HepG2 (cell line): Measurements from ENCODE around the gene MEX3B. TPM values are rescaled to one million over a fixed set of nuclear protein-coding genes. Genes with fewer than 3 reads are reported as not detected.

Source experiments
- ATAC-seq: fragments of 200-7000 bp; cut with Tn5 transposase; 3 replicates; pipeline ENCODE4 v1.9.1; 2020; ENCODE audit warnings: mild to moderate bottlenecking, moderate library complexity
- BruUV-seq: library from RNA; stranded (reverse); fragments of 400-500 nt; replicated peaks from 2 replicates; lab custom pipeline; 2021; lab: Mats Ljungman, UMichigan
- CTCF ChIA-PET: fragments of 300-600 bp; formaldehyde crosslinking; extraction: SDS; loops from one replicate; lab custom pipeline; 2021; ENCODE audit warnings: low total read pairs, inconsistent platforms, low intra/inter-chr PET ratio; lab: Yijun Ruan, JAX
- POLR2A ChIA-PET: fragments of 350-600 bp; sonication (Branson Sonifier 250); formaldehyde crosslinking; loops from one replicate; lab custom pipeline; 2020; ENCODE audit warnings: antibody characterized with exemption, inconsistent platforms; lab: Yijun Ruan, JAX
- DNase-seq: peaks from one replicate; pipeline ENCODE4 v3.0.0-alpha.2; 2015; ENCODE audit warnings: low spot score
- FAIRE-seq: peaks from 3 replicates; lab custom pipeline; 2011; peaks lifted over from hg19 to GRCh38; lab: Jason Lieb, UNC
- H2AFZ ChIP-seq: one replicate; pipeline ENCODE4 v1.6.1; 2011; ENCODE audit warnings: low read length, inconsistent platforms
- H3K27ac ChIP-seq: fragments of 300-600 bp; 3 replicates; pipeline ENCODE4 v1.8.0; 2011; ENCODE audit warnings: mixed run types, mild to moderate bottlenecking, mixed read lengths, low read length, inconsistent platforms; ENCODE audit not compliant: insufficient read depth; ENCODE audit errors: extremely low read length
- H3K27me3 ChIP-seq, 2 experiments: fragments of 200-600 bp in 1 of 2; 2 replicates in 1 of 2; 3 replicates in 1 of 2; pipeline versions ENCODE4 v1.6.0 to v1.8.0; 2011; ENCODE audit warnings: low read length in 2 of 2, mild to moderate bottlenecking in 2 of 2, moderate library complexity in 2 of 2, inconsistent platforms in 1 of 2; ENCODE audit not compliant: insufficient read depth in 2 of 2, control insufficient read depth in 1 of 2
- H3K36me3 ChIP-seq, 2 experiments: fragments of 200-600 bp in 1 of 2; replicated peaks in 1 of 2; 2 replicates in 1 of 2; 3 replicates in 1 of 2; pipeline versions ENCODE4 v1.5.1 to v1.8.0; 2011; ENCODE audit warnings: low read length in 2 of 2, inconsistent platforms in 1 of 2; ENCODE audit not compliant: insufficient read depth in 2 of 2, control insufficient read depth in 1 of 2
- H3K4me1 ChIP-seq: 2 replicates; pipeline ENCODE4 v1.5.1; 2012; ENCODE audit warnings: low read length, inconsistent platforms; ENCODE audit not compliant: insufficient read depth
- H3K4me2 ChIP-seq: 2 replicates; pipeline ENCODE4 v1.6.0; 2011; ENCODE audit warnings: low read depth, low read length, inconsistent platforms
- H3K4me3 ChIP-seq, 3 experiments: fragments of 200-600 bp in 1 of 3; sonication (generic), shearing (Covaris generic) in 1 of 3; replicated peaks in 1 of 3; 2 replicates each; pipeline ENCODE4 v1.5.1; 2011 to 2016; ENCODE audit warnings: low read length in 3 of 3, inconsistent platforms in 2 of 3, low read depth in 2 of 3, mild to moderate bottlenecking in 2 of 3, control low read depth in 1 of 3, mixed read lengths in 1 of 3; ENCODE audit not compliant: insufficient read depth in 1 of 3
- H3K79me2 ChIP-seq: one replicate; pipeline ENCODE4 v1.6.1; 2011; ENCODE audit warnings: low read length, inconsistent platforms; ENCODE audit not compliant: insufficient read depth
- H3K9ac ChIP-seq: 2 replicates; pipeline ENCODE4 v1.6.0; 2011; ENCODE audit warnings: mild to moderate bottlenecking, low read depth, low read length, inconsistent platforms; ENCODE audit not compliant: insufficient read depth
- H3K9me3 ChIP-seq: 2 replicates; pipeline ENCODE4 v1.5.1; 2012; ENCODE audit warnings: mild to moderate bottlenecking, low read length
- H4K20me1 ChIP-seq: 2 replicates; pipeline ENCODE4 v1.6.0; 2011; ENCODE audit warnings: inconsistent platforms, mild to moderate bottlenecking, low read length, moderate library complexity; ENCODE audit not compliant: insufficient read depth
- ARID2 ChIP-seq: sonication (generic); formaldehyde crosslinking; IDR thresholded peaks from 2 replicates; pipeline ENCODE4 v1.8.1; 2022; ENCODE audit warnings: mild to moderate bottlenecking, missing genetic modification reagents, borderline replicate concordance
- HNRNPK ChIP-seq: fragments of 200-400 bp; formaldehyde crosslinking; IDR thresholded peaks from 2 replicates; pipeline ENCODE4 v1.6.1; 2018; ENCODE audit warnings: low read length, low read depth, moderate library complexity, mild to moderate bottlenecking; ENCODE audit not compliant: poor library complexity, severe bottlenecking
- PCBP2 ChIP-seq: fragments of 200-400 bp; formaldehyde crosslinking; optimal IDR thresholded peaks from 2 replicates; pipeline ENCODE3; 2018; ENCODE audit warnings: low read length, low read depth; ENCODE audit not compliant: poor library complexity, severe bottlenecking
- ZNF619 ChIP-seq: sonication (generic); formaldehyde crosslinking; IDR thresholded peaks from 2 replicates; pipeline ENCODE4 v1.4.0; 2020; ENCODE audit warnings: mild to moderate bottlenecking, missing genetic modification reagents
- ZNF7 ChIP-seq: IDR thresholded peaks from 2 replicates; pipeline ENCODE4 v1.6.1; 2016; ENCODE audit warnings: missing biosample characterization, missing genetic modification reagents
- whole genome bisulfite sequencing: methylation state at CpG from one replicate; pipeline ENCODE4 v1.1.6; 2017; ENCODE audit warnings: low lambda C conversion rate; 5-methylcytosine and 5-hydroxymethylcytosine counted together
- in situ Hi-C: cut with HindIII; loops from 2 replicates; pipeline ENCODE4 v1.10.0; 2017; ENCODE audit warnings: low pct_unique_long_range_greater_than_20kb; ENCODE audit not compliant: extremely low pct_ligation_motif_present
- intact Hi-C: fragments of 100-400 bp; cut with micrococcal nuclease; formaldehyde crosslinking; loops from one replicate; pipeline ENCODE4 v1.10.0; 2022; ENCODE audit not compliant: unreplicated experiment
- polyA plus RNA-seq, 8 experiments: library from polyadenylated mRNA; depleted of rRNA in 3 of 8; stranded (reverse) in 7 of 8; unstranded in 1 of 8; fragments of >200 nt; fragmentation: Illumina TruSeq in 4 of 8; extraction: Trizol in 4 of 8; gene quantifications; 2 replicates each; pipeline versions ENCODE4 v1.2.1 to v1.2.3, GENCODE V29; 2011 to 2016; ENCODE audit warnings: low read depth in 4 of 8, missing spikeins in 1 of 8, mixed read lengths in 1 of 8; ENCODE audit not compliant: insufficient read depth in 1 of 8
- total RNA-seq, 5 experiments: library from RNA; depleted of rRNA; stranded (reverse); fragments of >200 nt; fragmentation: Illumina TruSeq; extraction: Trizol; gene quantifications; 2 replicates each; pipeline ENCODE4 v1.2.3, GENCODE V29; 2016; ENCODE audit warnings: low read depth in 1 of 5
- TF ChIP-seq, protein P1 (sequence below): sonication (generic); formaldehyde crosslinking; IDR thresholded peaks from 2 replicates; pipeline ENCODE4 v1.8.1; 2023; ENCODE audit warnings: missing genetic modification reagents, inconsistent platforms, borderline replicate concordance
- TF ChIP-seq, protein P2 (sequence below): sonication (generic); formaldehyde crosslinking; IDR thresholded peaks from 2 replicates; pipeline ENCODE4 v1.5.0; 2020; ENCODE audit warnings: mild to moderate bottlenecking, missing genetic modification reagents
- TF ChIP-seq, protein P3 (sequence below): sonication (generic); IDR thresholded peaks from 2 replicates; pipeline ENCODE4 v1.6.1; 2016; ENCODE audit warnings: low read depth, borderline replicate concordance

Gene MEX3B
- total and polyA plus RNA-seq, 2 of the 13 experiments (the other 11 are each of a cell fraction or from before 2014, with no cell fraction given), result 0.48 to 0.62 TPM

DNA sequence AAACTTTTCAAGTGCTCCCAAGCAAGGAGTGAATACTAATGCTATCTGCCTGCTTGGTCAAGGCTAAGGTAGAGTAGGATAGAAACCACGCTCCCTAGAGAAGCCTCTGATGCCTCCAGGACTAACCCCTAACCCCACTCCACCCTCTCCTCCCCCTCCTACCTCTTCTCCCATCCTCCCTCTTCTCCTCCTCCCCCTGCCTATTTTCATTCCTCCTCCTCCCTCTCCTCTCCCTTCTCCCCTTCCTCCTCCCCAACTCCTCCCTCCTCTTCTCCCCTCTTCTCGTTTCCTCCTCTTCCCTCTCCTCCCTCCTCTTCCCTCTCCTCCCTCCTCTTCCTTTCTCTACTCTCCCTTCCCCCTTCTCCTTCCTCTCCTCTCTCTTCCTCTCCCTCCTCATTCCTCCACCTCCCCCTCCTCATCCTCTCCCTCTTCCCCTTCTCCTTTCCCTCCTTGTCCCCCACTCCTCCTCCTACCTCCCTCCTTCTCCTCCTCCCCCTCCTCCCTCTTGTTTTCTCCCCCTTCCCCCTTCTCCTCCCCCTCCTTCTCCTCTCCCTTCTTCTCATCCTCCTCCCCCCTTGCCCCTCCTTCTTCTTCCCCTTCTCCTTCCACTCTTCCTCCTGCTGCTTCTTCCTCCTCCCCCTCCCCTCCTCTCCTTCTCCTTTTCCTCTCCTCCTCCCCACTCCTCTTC is 12.8 kb upstream of the MEX3B start:
- ATAC-seq, result no peak

DNA sequence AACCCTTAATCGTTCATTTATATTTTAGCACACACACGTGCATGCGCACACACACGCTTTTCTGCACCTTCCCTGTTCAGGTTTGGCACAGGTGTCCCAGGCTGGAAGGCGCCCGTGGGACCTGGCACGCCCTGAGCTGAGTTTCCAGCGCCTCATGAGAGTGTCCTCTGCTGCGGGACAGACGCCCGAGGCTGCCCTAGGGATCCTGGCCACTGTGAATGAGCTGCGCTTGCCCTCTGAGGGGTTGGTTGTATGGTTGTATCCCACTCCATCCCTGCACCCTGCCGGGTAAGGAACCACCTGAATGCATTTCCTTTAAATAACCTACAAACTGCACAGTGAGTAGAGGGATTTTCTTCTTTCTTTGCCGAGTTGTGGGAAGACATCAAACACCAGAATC is 12.2 kb upstream of the MEX3B start:
- H3K27me3 ChIP-seq, result peaks cover 6 to 44% of the 10 kb centered on the region in 2 experiments; a peak in 3 of 5 replicates
- no peaks in the 10 kb centered on the region for H3K79me2 ChIP-seq
- H2AFZ ChIP-seq, result no peak overlapping the region
- 3% methylated on average over 13 of the region's 14 CpGs for WGBS
- no peaks in the 10 kb centered on the region for H3K9me3 ChIP-seq
- ChIA-PET CTCF (no interaction called here), POLR2A (no interaction called here)
- TF ChIP-seq ZNF7 (CRISPR knock-in tag) (no peak), ZNF619 (CRISPR knock-in tag) (no peak)
- TF ChIP-seq, protein P1, sequence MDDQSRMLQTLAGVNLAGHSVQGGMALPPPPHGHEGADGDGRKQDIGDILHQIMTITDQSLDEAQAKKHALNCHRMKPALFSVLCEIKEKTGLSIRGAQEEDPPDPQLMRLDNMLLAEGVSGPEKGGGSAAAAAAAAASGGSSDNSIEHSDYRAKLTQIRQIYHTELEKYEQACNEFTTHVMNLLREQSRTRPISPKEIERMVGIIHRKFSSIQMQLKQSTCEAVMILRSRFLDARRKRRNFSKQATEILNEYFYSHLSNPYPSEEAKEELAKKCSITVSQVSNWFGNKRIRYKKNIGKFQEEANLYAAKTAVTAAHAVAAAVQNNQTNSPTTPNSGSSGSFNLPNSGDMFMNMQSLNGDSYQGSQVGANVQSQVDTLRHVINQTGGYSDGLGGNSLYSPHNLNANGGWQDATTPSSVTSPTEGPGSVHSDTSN (CRISPR knock-in tag), result no peak
- TF ChIP-seq, protein P2, sequence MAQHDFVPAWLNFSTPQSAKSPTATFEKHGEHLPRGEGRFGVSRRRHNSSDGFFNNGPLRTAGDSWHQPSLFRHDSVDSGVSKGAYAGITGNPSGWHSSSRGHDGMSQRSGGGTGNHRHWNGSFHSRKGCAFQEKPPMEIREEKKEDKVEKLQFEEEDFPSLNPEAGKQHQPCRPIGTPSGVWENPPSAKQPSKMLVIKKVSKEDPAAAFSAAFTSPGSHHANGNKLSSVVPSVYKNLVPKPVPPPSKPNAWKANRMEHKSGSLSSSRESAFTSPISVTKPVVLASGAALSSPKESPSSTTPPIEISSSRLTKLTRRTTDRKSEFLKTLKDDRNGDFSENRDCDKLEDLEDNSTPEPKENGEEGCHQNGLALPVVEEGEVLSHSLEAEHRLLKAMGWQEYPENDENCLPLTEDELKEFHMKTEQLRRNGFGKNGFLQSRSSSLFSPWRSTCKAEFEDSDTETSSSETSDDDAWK, result no peak
- no TSS peak for BruUV-seq
- FAIRE-seq (no peak), DNase-seq (no peak), ATAC-seq (no peak; the same call in 2 of the 3 replicates)
- no peaks in the 10 kb centered on the region for H3K4me1 ChIP-seq
- intact Hi-C loops (no loop called here), in situ Hi-C loops (no loop called here)
- no peak overlapping the region for H3K9ac ChIP-seq
- H4K20me1 ChIP-seq, result no peaks in the 10 kb centered on the region
- no peaks in the 10 kb centered on the region for H3K36me3 ChIP-seq
- no peak overlapping the region for H3K27ac ChIP-seq
- no peak overlapping the region for H3K4me2 ChIP-seq
- no peak overlapping the region for H3K4me3 ChIP-seq

More for the DNA sequence above, 12.8 kb upstream of the MEX3B start:
- no peaks in the 10 kb centered on the region for H3K36me3 ChIP-seq
- BruUV-seq, result no TSS peak
- no peaks in the 10 kb centered on the region for H4K20me1 ChIP-seq
- no peaks in the 10 kb centered on the region for H3K79me2 ChIP-seq
- TF ChIP-seq, protein P3, sequence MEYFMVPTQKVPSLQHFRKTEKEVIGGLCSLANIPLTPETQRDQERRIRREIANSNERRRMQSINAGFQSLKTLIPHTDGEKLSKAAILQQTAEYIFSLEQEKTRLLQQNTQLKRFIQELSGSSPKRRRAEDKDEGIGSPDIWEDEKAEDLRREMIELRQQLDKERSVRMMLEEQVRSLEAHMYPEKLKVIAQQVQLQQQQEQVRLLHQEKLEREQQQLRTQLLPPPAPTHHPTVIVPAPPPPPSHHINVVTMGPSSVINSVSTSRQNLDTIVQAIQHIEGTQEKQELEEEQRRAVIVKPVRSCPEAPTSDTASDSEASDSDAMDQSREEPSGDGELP, result no peak
- TF ChIP-seq HNRNPK, result peak; percentile 52
- peak; percentile 74 for TF ChIP-seq PCBP2
- TF ChIP-seq ARID2 (CRISPR knock-in tag), result no peak
- no peaks in the 10 kb centered on the region for H3K9me3 ChIP-seq
- no peak overlapping the region for H3K9ac ChIP-seq
- intact Hi-C loops, result no loop called here
- peaks cover 6 to 47% of the 10 kb centered on the region in 2 experiments; a peak in 3 of 5 replicates for H3K27me3 ChIP-seq
- no peaks in the 10 kb centered on the region for H3K4me1 ChIP-seq
- ChIA-PET POLR2A (no interaction called here), CTCF (no interaction called here)
- no peak overlapping the region for H2AFZ ChIP-seq
- H3K4me3 ChIP-seq, result no peak overlapping the region
- no peak for DNase-seq
- H3K4me2 ChIP-seq, result no peak overlapping the region
- H3K27ac ChIP-seq, result no peak overlapping the region
- in situ Hi-C loops, result no loop called here
- FAIRE-seq, result no peak
- WGBS, result under 1% methylated on average over 2 of the region's 2 CpGs
